Measurements from ENCODE around the gene AMOT.

Gene AMOT

DNA sequence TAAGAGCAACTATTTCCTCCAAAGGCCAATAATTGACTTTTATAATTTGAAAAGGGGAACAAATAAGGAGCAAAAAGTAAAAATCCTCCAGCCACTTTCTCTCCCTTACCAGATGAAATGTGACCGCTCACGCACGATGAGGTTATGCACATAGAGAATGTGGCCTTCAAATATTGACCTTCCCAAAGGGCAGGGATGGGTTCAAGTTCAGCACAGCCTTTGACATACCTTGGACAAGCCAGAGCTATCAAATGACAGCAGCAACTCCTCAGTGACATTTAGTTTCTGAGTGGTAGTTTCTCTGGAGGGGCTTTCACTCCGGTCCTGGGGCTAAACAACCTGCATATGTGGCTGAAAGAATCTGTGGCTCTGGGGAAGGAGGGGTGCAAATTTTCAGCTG, 50.7 kb downstream of the AMOT start:
- DNase-seq = no peak

DNA sequence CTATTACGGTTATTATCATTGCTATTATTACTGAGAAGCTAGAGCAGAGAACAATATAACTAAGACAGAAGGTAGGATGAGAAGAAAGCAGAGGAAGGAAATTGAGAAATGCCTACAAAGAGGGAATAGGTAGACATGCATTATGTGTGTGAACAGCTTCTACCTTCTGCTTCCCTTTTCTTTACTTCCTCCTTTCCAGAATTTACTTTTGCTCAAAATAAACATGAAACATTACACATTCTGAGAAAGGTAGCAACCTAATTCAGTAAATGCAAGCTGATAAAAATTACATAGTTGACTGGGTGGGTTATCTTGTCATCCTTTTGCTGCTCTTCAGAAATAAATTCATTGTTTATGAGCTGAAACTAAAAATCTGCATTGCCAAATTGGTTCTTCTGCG, 54.6 kb downstream of the AMOT start:
- no peak for DNase-seq

DNA sequence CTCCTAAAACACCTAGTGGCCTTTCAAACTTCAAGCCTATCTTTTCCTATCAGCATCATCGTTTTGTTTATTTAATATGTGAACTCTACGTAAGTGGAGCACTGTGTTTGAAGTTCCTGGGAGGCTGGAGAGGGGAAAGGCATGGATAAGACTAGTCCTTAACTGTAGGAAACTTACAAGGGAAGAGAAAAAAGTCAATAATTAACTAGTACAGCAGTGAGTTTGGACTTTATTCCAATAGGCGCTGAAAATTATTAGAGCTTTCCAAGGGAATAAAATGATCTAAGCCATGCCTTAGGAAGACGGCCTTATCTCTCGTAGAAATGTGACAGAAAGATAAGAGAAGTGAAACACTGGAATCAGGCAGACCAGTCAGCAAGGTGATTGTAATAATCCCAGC, 55.3 kb downstream of the AMOT start:
- no peak for DNase-seq

DNA sequence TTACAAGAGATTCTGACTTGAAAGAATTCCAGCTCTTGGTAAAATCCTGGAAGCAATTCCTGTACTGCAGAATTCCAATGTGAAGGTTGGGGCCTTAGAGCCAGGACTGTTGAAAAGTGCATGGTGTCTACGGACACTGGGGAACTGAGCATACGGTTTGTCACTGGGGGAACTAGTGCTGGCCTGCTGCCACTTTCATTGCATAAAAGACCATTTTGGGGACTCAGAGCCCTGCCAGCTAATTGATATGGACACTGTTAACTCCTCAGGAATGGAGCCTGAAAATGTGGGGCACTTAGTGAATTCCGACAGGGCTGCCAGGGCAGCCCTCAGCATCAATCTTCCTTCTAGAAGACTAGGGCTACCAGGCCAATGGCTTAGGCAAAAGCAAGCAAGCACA, 55.9 kb downstream of the AMOT start:
- no peak for DNase-seq

DNA sequence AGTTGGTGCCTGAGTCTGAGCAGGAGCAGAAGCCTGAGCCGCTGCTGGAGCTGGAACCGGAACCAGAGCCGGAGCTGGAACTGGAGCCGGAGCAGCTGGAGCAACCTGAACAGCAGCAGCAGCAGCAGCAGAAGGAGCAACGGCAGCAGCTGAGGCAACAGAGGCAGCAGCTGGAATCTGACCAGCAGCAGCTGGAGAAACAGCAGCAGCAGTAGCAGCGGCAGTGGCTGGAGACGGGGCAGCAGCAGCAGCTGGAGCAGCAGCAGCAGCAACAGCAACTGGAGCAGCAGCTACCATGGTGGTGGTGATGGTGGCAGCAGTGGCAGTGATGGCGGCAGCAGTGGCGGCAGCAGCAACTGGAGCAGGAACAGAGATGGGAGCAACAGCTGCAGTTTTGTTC, 61.5 kb downstream of the AMOT start:
- no peak for DNase-seq

DNA sequence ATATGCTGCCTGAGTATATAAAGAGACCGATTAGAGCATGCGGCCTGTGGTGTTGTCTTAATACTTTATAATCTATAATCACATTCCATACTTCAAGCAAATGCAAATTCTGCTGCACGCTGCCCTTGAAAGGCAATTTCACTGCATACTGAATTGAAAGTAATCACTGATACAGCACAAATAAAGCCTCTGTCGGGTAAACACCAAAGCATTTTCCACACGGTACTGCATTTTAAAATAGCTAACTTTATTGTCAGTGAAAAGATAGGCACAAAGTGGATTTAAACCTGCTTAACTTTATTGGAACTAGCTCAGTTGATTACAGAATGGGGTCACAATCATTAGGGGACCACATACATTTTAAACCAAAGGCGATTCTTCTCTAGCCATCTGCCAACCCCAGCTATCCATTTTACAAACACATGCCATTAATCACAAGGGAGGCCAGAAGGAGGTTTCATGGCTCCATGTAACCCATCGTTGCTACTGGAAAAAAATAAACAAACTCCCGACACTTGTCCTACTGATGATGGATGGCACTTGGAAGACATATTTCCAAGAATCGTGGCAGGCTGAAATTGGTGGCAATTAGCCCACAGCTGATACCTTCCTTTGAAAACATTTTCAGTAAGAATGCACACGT, 65.9 kb downstream of the AMOT start:
- no peak for DNase-seq

DNA sequence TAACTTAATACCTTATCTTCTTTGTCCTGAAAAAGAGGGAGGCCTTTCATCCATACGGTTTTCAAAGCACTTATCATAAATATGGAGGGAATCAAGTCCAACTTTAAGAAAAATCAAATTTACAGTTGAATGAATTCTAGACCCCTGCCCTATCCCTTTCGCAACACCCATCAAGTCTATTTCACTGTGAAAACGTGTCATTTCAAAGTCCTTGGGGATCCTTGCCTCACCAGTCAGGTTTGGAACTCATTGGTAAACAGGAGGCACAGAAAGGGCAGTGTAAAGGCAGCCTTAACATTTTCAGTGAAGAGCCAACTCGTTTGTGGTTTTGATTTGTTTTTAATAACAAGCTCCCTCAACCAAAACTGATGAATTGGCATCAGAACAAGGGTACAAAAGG, 66.5 kb downstream of the AMOT start:
- DNase-seq = no peak

DNA sequence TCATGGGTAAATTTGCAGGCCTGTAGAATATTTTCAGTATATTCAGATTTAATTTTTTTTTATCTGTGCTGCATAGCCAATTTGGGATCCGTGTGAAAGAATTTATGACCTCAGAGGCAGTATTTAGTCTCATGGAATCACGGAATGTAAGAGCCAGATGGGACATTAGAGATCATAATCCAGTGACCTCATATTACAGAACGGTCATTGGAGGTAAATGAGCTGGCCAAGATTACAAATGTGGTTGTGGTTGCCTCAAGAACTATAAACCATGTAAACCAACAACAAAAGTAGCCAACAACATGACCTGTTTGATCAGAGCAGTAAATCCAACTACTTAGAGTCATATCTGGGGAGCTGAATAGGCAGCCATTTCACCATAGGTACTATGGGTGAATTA, 71.6 kb downstream of the AMOT start:
- no peak for DNase-seq

DNA sequence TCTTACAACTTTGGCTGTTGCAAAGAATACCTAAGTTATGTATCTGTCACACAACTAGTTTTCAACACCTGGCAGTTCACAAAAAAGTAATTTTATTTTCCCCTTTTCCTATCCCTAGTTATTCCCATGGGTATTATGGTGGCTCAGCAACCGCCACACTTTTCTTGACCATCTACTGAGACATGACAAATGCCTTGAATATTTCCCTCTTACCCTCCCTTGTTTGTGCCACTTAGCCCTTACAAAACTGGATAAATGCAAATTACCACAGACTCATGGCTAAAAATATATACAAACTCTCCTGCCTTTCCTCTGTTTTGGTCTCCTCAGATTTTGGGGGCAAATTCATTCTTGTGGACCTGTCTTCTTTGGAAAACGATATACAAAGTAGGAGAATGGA, 72.1 kb downstream of the AMOT start:
- DNase-seq = no peak

DNA sequence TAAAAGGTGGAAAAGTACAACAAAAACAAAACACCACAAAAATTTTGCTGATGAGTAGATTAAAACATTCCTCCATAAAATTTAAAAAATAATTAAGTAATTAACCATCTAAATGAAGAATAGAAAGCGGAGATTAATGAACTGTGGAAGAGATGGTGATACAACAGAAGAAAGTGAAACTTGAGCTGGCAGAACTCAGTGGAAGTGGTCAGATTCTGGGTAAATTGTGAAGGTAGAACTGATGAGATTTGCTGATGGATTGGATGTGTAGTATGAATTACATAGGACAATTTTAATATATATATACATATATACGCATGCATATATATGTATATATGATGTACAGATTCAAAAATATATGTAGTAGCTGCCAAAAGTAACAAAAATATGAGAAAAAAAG, 73.9 kb downstream of the AMOT start:
- no peak for DNase-seq

DNA sequence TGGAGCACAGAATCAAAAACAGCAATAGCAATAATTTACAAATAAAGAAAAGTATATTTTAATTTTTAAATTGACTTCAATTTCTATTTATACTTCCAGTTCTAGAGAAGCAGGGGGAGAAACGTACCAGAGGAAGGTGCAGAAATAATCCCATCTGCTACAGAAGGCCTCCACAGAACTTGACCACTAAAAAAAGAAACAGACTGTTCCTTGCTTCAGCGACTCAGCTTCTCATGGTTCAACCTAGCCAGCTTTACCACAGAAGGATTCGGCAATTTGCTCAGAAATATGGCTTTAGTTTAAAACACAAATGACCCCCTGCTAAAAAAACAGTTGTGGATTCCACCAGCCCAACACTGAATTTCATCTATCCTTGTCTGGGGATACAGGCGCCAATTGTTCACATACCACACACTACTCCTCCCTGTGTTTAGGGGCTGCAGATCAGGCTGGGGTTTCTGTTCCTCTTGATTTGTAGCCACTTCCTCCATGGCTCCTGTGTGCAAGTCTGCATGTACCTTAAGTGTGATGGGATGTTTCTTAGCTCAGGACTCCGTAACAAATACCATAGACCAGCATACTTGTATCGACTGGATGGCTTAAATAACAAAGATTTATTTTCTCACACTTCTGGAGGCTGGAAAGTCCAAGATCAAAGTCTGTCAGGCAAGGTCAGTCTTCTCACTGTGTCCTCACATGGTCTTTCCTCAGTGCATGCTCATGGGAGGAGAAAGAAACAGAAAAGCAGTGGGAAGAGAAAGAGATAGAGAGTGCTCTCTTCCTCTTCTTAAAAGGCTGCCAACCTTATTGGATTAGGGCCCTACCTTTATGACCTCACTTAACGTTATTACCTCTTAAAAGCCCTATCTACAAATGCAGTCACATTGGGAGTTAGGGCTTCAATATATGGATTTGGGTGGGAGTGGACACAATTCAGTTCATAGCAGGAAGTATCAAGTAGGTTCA, 79.1 kb downstream of the AMOT start:
- DNase-seq = no peak

DNA sequence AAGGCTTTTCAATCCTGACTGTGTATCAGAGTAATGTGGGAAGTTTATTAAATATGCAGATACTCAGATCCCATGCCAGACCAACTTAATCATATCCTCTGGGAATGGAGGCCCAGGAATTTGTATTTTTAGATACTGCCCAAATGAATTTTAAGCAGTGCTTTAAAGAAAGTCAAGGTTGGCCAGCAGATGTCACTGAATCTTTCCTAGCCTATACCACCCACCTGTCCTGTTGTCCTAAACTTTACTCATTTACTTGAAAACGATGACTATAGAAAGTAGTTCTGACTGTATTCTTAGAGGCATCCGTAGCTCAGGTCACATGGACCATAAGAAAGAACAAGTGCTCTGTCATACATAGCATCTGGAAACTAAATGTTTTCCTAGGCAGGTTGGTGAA, 79.9 kb downstream of the AMOT start:
- DNase-seq = no peak

DNA sequence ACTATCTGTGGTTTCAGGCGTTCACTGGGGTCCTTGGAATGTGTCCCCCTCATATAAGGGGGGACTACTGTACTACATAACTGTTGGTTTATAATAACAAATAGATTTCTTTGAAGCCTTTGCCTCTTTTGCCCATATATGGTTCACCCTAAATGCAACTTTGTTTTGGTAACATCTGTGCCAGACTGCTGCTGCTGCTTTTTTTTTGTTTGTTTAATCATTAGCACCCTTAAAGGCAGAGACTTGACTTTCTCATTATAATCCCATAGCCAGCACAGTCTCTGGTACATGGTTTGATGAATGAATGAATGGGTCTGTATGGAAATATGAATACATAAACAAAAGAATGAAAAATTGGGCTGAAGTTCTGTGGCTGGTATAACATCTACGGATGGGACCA, 80.7 kb downstream of the AMOT start:
- no peak for DNase-seq

DNA sequence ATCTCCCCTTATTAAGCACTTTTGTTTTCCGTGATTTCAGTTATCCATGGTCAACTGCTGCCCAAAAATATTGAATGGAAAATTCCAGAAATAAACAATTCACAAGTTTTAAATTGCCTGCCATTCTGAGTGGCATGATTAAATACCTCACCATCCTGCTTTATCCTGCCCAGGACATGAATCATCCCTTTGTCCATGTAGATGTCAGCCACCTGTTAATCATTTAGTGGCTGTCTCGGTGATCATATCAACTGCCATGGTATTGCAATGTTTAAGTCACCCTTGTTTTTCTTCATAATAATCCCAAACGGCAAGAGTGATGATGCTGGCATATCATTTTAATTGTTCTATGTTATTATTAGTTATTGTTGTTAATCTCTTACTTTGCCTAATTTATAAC, 81.1 kb downstream of the AMOT start:
- no peak for DNase-seq

DNA sequence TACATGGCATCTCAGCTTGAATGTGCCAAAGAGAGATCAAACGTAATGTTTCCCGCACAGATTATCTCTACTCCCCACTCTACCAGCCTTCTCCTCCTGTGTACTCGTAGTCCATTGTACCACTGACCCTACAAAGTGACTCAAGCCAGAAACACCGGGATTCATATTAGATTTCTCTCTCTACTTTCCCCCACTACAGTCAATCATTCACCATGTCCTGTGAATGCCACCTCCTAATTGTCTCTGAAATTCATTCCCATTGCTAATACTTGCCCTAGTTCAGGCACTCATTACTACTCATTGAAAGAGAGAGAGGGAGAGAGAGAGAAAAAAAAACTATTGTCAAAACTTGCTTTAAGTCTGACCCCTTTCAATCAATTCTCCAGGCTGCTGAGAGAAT, 82.7 kb downstream of the AMOT start:
- DNase-seq = no peak

DNA sequence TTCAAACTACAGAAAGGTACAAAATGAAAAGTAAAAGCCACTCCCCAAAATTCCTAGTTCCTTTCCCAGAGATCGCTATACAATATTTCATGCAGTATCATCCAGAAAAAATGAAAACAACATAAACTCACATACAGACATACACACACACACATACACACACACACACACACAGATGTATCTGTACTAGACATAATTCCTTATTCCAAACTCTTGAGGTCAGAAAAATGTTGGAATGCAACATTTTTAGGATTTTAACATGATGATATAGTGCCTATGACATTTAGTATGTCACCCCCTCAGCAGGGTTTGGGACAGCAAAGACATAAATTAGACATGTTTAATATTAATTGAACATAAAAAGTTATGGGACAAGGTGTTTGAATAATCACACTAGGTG, 87.5 kb downstream of the AMOT start:
- no peak for DNase-seq

DNA sequence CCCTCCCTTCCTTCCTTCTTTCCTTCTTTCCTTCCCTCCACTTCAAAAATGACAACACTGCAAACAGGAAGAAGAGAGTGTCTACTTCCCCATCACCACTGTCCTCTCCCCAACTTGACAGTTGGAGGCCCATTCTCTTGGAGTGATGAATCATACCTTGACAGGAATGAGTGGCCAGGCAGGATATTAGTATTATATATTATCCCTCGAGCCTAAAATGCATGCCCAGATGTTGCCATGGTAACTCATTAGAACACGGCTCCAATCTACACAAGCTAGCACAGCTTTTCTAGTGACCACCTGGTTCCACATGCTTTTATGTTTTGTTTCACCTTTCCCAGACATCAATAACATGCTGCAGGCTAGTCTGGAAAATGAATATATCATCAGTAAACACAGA, 89.6 kb downstream of the AMOT start:
- DNase-seq = no peak

DNA sequence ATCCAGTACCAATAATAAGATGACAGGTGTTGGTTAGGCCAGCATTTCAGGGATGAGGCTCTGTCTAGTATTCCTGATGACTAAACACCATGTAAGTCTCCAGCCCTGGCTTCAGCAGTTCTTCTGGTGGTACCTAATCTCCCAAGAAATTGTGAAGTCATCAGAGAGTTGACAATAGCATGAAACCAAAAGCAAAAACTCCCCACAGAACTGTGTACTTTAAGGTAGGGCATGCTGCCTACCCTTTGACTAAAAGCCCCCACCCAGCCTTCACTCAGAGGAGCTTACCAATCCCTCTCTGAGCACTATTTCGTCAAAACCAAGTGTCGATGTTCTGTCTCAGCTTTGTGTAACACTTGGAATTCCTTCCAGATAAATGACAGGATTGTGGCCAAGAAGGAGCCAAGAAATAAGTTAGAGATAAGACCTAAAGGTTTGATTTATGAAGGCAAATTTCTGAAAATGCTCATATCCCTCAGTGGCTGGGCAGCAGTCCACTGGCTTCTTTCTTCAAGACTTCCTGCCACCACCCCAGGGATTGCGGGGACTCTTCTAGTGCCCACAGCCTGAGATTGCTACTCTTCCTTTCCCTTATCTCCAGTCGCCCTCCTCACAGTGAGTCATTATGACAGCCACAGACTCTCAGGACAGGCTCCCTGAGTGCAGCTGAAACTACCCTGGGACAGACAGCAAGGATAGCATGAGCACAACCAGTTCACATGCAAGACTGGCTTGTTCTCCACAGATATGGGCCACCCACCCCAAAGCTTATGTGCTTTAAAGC, 93.6 kb downstream of the AMOT start:
- no peak for DNase-seq

DNA sequence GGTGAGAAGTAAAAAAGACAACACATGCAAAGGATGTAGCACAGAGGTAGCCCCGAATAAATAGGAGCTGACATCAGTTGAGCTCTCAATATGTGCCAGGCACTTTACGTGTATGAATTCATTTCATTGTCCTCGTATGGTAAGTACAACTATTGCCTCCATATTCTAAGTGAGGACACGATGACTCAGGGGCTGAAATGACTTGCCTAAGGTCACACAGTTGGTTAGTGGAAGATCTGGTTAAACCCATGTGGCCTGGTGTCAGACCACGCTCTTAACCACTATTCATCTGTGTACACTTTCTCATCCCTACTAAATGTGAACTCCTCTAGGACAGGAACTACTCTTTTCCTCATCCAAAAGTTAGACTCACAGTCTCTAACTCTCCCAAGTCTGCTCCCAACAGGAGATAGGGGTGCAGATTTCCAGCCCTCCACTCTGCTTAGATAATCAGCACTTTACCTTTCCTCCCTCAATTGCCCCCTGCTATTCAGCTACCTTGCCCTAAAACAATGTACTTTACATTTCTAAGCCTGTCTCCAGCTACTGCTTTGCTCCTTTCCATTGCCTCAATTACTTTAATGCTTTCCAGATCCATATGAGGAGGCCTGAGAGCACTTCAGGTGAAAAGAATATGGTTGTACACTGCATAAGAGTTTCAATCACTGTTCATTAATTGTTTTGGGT, 102.1 kb downstream of the AMOT start:
- DNase-seq = no peak

DNA sequence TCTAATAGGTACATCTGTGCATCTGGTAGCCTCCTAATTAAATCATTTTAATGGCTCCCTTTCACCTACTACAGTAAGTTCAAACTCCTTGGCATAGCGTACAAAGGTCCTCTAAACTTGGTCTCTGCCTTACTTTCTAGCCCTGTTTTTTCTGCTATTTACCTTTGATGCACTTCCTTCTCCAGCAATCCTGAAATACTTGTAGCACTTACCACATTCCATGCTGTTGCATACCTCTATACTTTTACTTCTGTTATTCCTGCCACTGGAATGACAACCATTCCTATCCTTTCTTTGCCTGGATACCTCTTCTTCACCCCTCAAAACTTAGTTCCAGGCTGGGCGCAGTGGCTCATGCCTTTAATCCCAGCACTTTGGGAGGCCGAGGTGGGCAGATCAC, 104.3 kb downstream of the AMOT start:
- no peak for DNase-seq

DNA sequence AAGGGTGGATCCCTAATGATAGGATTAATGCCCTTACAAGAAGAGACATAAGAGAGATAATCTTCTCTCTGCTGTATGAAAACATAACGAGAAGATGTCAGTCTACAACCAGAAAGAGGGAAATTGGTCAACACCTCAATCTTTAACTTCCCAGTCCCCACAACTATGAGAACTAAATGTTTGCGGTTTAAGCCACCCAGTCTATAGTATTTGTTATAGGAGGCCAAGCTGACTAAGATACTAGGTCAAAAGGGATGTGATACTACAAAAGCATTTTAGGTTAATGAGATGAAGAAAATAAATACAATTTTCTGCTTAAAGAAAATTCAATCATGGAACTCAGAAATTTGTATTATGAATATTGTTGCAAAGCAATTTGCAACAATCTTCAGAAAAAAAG, 105.5 kb downstream of the AMOT start:
- DNase-seq = no peak

DNA sequence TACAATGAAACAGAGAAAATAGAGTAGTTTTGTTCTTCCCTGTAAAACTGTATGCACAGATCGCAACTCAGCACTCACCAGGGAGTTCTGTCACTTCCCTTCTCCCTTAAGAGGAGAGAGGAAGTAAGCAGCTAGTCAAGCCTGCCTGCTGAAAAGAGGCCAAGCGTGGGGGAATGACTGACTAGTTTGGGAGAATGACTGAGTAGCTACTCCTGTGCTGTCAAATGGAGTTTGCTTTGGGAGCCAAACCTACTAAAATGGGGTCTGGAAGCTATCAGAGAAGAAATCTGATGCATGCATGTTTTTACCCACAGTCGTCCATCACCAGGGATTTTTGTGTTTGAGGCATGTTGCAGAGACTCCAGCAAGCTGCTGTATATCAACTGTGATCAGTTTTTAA, 106.3 kb downstream of the AMOT start:
- DNase-seq = no peak

DNA sequence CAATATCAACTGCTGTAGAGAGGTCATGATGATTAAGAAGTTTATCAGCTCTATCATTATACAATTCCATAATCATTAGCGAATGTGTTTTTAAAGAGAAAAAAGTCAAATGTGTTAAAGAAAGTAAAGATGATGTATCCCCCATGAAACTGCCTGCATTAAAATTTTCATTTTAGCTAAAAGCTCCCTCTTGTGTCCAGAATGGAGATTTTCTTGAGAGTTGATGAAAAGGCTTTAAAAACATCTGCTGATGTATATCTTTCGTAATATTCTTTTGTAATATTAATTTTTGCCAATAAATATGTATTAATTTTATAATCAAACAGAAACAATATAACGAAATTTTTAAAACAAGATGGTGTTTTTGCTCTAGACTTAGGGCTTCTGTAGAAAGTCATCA, 108.8 kb downstream of the AMOT start:
- no peak for DNase-seq

Measured in NCI-H1092 (cell line).